Mesenchymal stem cell (in vitro differentiated cells and primary cell): Measurements from ENCODE around the gene AMPH.

Experiments used
- DNase-seq: peaks from one replicate; pipeline ENCODE4 v3.0.0-alpha.2; 2013
- H2AFZ ChIP-seq: one replicate; pipeline ENCODE4 v1.6.1; 2013; ENCODE audit warnings: low read depth, mild to moderate bottlenecking, control low read depth, inconsistent platforms, low read length, moderate library complexity
- H2AK5ac ChIP-seq: 2 replicates; pipeline ENCODE4 v1.6.1; 2013; ENCODE audit warnings: low read length, moderate library complexity, mild to moderate bottlenecking, inconsistent platforms; ENCODE audit not compliant: severe bottlenecking
- H2BK120ac ChIP-seq: one replicate; pipeline ENCODE4 v1.6.1; 2013; ENCODE audit warnings: low read depth, mild to moderate bottlenecking, inconsistent platforms, low read length, moderate library complexity
- H2BK12ac ChIP-seq, 2 experiments: one replicate each; pipeline ENCODE4 v1.6.1; 2013; ENCODE audit warnings: inconsistent platforms in 2 of 2, low read length in 2 of 2, mild to moderate bottlenecking in 2 of 2, moderate library complexity in 2 of 2, control low read depth in 1 of 2
- H2BK15ac ChIP-seq: one replicate; pipeline ENCODE4 v1.6.1; 2013; ENCODE audit warnings: mild to moderate bottlenecking, low read depth, inconsistent platforms; ENCODE audit not compliant: poor library complexity, severe bottlenecking
- H2BK5ac ChIP-seq: 2 replicates; pipeline ENCODE4 v1.6.1; 2013; ENCODE audit warnings: low read depth, mild to moderate bottlenecking, low read length, control low read depth, inconsistent platforms; ENCODE audit not compliant: poor library complexity, severe bottlenecking
- H3K14ac ChIP-seq, 2 experiments: one replicate each; pipeline ENCODE4 v1.6.1; 2013; ENCODE audit warnings: inconsistent platforms in 2 of 2, low read length in 2 of 2, control low read depth in 1 of 2, mild to moderate bottlenecking in 1 of 2, moderate library complexity in 1 of 2
- H3K18ac ChIP-seq, 2 experiments: one replicate each; pipeline ENCODE4 v1.6.1; 2013; ENCODE audit warnings: inconsistent platforms in 2 of 2, low read length in 2 of 2, control low read depth in 1 of 2, low read depth in 1 of 2, mild to moderate bottlenecking in 1 of 2
- H3K23ac ChIP-seq, 2 experiments: one replicate each; pipeline ENCODE4 v1.6.1; 2013; ENCODE audit warnings: inconsistent platforms in 2 of 2, low read length in 2 of 2, mild to moderate bottlenecking in 2 of 2, moderate library complexity in 2 of 2, control low read depth in 1 of 2
- H3K27ac ChIP-seq: 2 replicates; pipeline ENCODE4 v1.5.1; 2013; ENCODE audit warnings: mild to moderate bottlenecking, moderate library complexity, low read length, control low read depth, inconsistent platforms; ENCODE audit not compliant: poor library complexity, severe bottlenecking
- H3K27me3 ChIP-seq, 2 experiments: 2 replicates each; pipeline versions ENCODE4 v1.6.1 to v1.7.0; 2013; ENCODE audit warnings: low read length in 2 of 2, mild to moderate bottlenecking in 2 of 2, moderate library complexity in 2 of 2, control low read depth in 1 of 2, inconsistent platforms in 1 of 2; ENCODE audit not compliant: control insufficient read depth in 1 of 2, insufficient read depth in 1 of 2
- H3K36me3 ChIP-seq, 2 experiments: 2 replicates each; pipeline versions ENCODE4 v1.6.1 to v1.7.0; 2013; ENCODE audit warnings: low read length in 2 of 2, control low read depth in 1 of 2, inconsistent platforms in 1 of 2, low read depth in 1 of 2, mild to moderate bottlenecking in 1 of 2; ENCODE audit not compliant: insufficient read depth in 2 of 2, control insufficient read depth in 1 of 2
- H3K4ac ChIP-seq, 2 experiments: one replicate each; pipeline ENCODE4 v1.6.1; 2013; ENCODE audit warnings: inconsistent platforms in 2 of 2, low read length in 2 of 2, mild to moderate bottlenecking in 2 of 2, moderate library complexity in 2 of 2, control low read depth in 1 of 2, low read depth in 1 of 2
- H3K4me1 ChIP-seq: 2 replicates; pipeline ENCODE4 v1.6.1; 2013; ENCODE audit warnings: low read depth, low read length, control low read depth; ENCODE audit not compliant: control insufficient read depth, insufficient read depth
- H3K4me2 ChIP-seq: 2 replicates; pipeline ENCODE4 v1.6.1; 2013; ENCODE audit warnings: low read length, mild to moderate bottlenecking, inconsistent platforms; ENCODE audit not compliant: poor library complexity, severe bottlenecking
- H3K4me3 ChIP-seq, 2 experiments: 2 replicates each; pipeline versions ENCODE4 v1.5.1 to v1.7.0; 2013; ENCODE audit warnings: low read length in 2 of 2, mild to moderate bottlenecking in 2 of 2, control low read depth in 1 of 2, low read depth in 1 of 2; ENCODE audit not compliant: insufficient read depth in 1 of 2
- H3K79me1 ChIP-seq: replicated peaks from 2 replicates; pipeline ENCODE4 v1.6.1; 2013; ENCODE audit warnings: mild to moderate bottlenecking, control low read depth, low read length, inconsistent platforms; ENCODE audit not compliant: poor library complexity, severe bottlenecking
- H3K9ac ChIP-seq: 2 replicates; pipeline ENCODE4 v1.7.0; 2013; ENCODE audit warnings: mild to moderate bottlenecking, low read length, moderate library complexity
- H3K9me3 ChIP-seq: 2 replicates; pipeline ENCODE4 v1.7.0; 2013; ENCODE audit warnings: mild to moderate bottlenecking, low read length; ENCODE audit not compliant: control insufficient read depth
- H4K8ac ChIP-seq: one replicate; pipeline ENCODE4 v1.6.1; 2013; ENCODE audit warnings: inconsistent platforms, mild to moderate bottlenecking, low read length, moderate library complexity
- H4K91ac ChIP-seq: one replicate; pipeline ENCODE4 v1.6.1; 2013; ENCODE audit warnings: mild to moderate bottlenecking, low read length, inconsistent platforms
- WGBS: methylation state at CpG from one replicate; pipeline ENCODE4 v1.1.7; 2013; ENCODE audit warnings: mixed read lengths; 5-methylcytosine and 5-hydroxymethylcytosine counted together

AMPH gene

DNA sequence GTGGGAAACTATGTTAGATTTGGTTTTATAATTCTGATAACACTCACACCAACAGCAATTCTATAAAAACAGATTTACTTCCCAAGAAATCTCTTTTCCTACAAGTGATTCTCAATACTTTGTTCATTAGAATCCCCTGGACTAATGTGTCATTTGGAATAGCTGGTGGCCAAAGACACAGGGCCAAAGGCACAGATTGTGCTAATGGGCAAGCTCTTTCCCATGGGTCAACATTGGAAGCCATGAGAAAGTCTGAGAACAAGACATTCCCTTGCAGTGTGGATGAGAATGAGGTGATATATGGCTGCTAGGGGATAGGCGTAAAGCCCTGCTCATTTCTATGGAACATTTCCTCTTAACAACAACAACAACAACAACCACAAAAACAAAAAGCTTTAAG is 153.8 kb downstream of the AMPH start:
- Histone ChIP-seq H3K23ac (no peak overlapping the region), H3K79me1 (no peaks in the 10 kb centered on the region), H3K4ac (no peak overlapping the region), H3K4me1 (no peaks in the 10 kb centered on the region), H2BK12ac (no peak overlapping the region), H2AFZ (no peak overlapping the region), H2BK120ac (no peak overlapping the region), H2BK15ac (no peak overlapping the region), H3K4me3 (no peak overlapping the region), H3K27ac (no peak overlapping the region), H2BK5ac (no peak overlapping the region), H4K91ac (no peak overlapping the region), H3K9me3 (no peaks in the 10 kb centered on the region), H3K18ac (no peak overlapping the region), H3K36me3 (peaks cover 0 to 36% of the 10 kb centered on the region in 2 experiments), H3K27me3 (no peaks in the 10 kb centered on the region), H3K4me2 (no peak overlapping the region), H4K8ac (no peak overlapping the region), H3K9ac (no peak overlapping the region), H2AK5ac (no peak overlapping the region), H3K14ac (no peak overlapping the region)
- DNase-seq, result no peak
- WGBS, result 80% methylated on average over 1 of the region's 1 CpG

- no peak overlapping the region for H2BK5ac ChIP-seq
- no peak overlapping the region for H2BK15ac ChIP-seq
- H3K9me3 ChIP-seq, result no peaks in the 10 kb centered on the region
- H2BK12ac ChIP-seq, result no peak overlapping the region
- WGBS, result 82% methylated on average over 6 of the region's 6 CpGs
- H3K4me1 ChIP-seq, result no peaks in the 10 kb centered on the region
- no peak overlapping the region for H3K27ac ChIP-seq
- no peak overlapping the region for H3K4me2 ChIP-seq
- H3K4me3 ChIP-seq, result no peak overlapping the region
- H4K91ac ChIP-seq, result no peak overlapping the region
- H2AFZ ChIP-seq, result no peak overlapping the region
- DNase-seq, result no peak
- H3K36me3 ChIP-seq, result peaks cover 0 to 33% of the 10 kb centered on the region in 2 experiments
- no peak overlapping the region for H3K23ac ChIP-seq
- H3K27me3 ChIP-seq, result no peaks in the 10 kb centered on the region
- no peak overlapping the region for H3K9ac ChIP-seq
- no peak overlapping the region for H3K14ac ChIP-seq
- no peak overlapping the region for H2AK5ac ChIP-seq
- H3K4ac ChIP-seq, result no peak overlapping the region
- no peak overlapping the region for H3K18ac ChIP-seq
- no peak overlapping the region for H2BK120ac ChIP-seq
- H4K8ac ChIP-seq, result no peak overlapping the region
- H3K79me1 ChIP-seq, result no peaks in the 10 kb centered on the region
These were observed 154.4 kb downstream of the AMPH start for GRCh38 chr7:38476764-38477163.

DNA sequence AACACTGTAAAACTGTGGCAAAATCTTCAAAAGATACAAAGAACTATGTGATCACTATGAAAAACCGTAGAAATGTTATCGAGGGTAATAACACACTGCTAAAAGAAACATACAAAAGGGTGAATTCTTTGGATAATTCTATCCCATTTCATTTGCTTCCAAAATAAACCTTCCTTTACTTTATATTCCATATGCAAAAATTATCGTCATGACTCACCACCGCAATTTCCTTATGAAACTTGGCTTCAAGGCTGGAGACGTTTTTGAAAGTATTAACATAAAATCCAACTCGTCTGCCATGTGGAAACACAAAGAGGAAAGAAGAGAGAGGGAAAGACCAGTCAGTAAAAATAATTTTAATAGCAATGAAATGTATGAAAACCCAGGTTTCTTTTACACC is 165.2 kb downstream of the AMPH start:
- H3K4me3 ChIP-seq, result no peak overlapping the region
- 83% methylated on average over 6 of the region's 6 CpGs for WGBS

GRCh38 chr7:38463277-38464225 is 167.6 kb downstream of the AMPH start:
- Histone ChIP-seq H4K91ac (no peak overlapping the region), H3K23ac (no peak overlapping the region)

More for the DNA sequence above, 165.2 kb downstream of the AMPH start:
- H2AK5ac ChIP-seq, result no peak overlapping the region
- no peak overlapping the region for H3K18ac ChIP-seq
- H3K27me3 ChIP-seq, result no peaks in the 10 kb centered on the region
- DNase-seq, result no peak
- H2BK12ac ChIP-seq, result no peak overlapping the region
- no peak overlapping the region for H2AFZ ChIP-seq
- no peak overlapping the region for H3K4ac ChIP-seq
- H3K9me3 ChIP-seq, result peaks cover 4% of the 10 kb centered on the region
- no peak overlapping the region for H3K14ac ChIP-seq
- H4K8ac ChIP-seq, result no peak overlapping the region
- H3K23ac ChIP-seq, result no peak overlapping the region
- no peak overlapping the region for H2BK5ac ChIP-seq
- H4K91ac ChIP-seq, result no peak overlapping the region
- H3K27ac ChIP-seq, result no peak overlapping the region
- H3K9ac ChIP-seq, result no peak overlapping the region
- peaks cover 0 to 26% of the 10 kb centered on the region in 2 experiments for H3K36me3 ChIP-seq
- no peak overlapping the region for H3K4me2 ChIP-seq
- H2BK120ac ChIP-seq, result no peak overlapping the region
- H3K4me1 ChIP-seq, result no peaks in the 10 kb centered on the region
- no peak overlapping the region for H2BK15ac ChIP-seq
- no peaks in the 10 kb centered on the region for H3K79me1 ChIP-seq

More at GRCh38 chr7:38463277-38464225, 167.6 kb downstream of the AMPH start:
- Histone ChIP-seq H3K14ac (no peak overlapping the region), H2BK15ac (no peak overlapping the region), H3K36me3 (peaks cover 0 to 37% of the 10 kb centered on the region in 2 experiments), H3K79me1 (no peaks in the 10 kb centered on the region), H3K4me2 (no peak overlapping the region), H3K9ac (peak overlapping the region; percentile 32), H2BK12ac (no peak overlapping the region), H3K18ac (no peak overlapping the region), H3K4me1 (no peaks in the 10 kb centered on the region), H3K27me3 (no peaks in the 10 kb centered on the region), H3K27ac (no peak overlapping the region), H3K9me3 (no peaks in the 10 kb centered on the region), H3K4me3 (no peak overlapping the region), H4K8ac (no peak overlapping the region), H2AK5ac (no peak overlapping the region), H2BK5ac (no peak overlapping the region), H3K4ac (no peak overlapping the region), H2AFZ (no peak overlapping the region), H2BK120ac (no peak overlapping the region)
- peak; percentile 7 for DNase-seq
- WGBS, result 57% methylated on average over 7 of the region's 8 CpGs
